ENCODE data around the gene SNX30. TPM values are rescaled to one million over a fixed set of nuclear protein-coding genes. Genes with fewer than 3 reads are reported as not detected.

Gene SNX30
- polyA plus RNA-seq, 3 donors from 2014 or later, result 1.1 to 3.1 (median 2.1) TPM

GRCh38 chr9:112881331-112881730 lies 130.8 kb downstream of the SNX30 start:
- Mint-ChIP-seq H3K27me3 (ENCODE audit: low read depth in 3 of 3) (peaks cover 0 to 2% (median 1%) of the 10 kb centered on the region in 3 donors), H3K4me3 (no peak overlapping the region), H3K9me3 (peaks cover 0 to 2% (median 0%) of the 10 kb centered on the region in 6 donors), H3K4me1 (no peaks in the 10 kb centered on the region), H3K36me3 (peaks cover 17 to 28% (median 26%) of the 10 kb centered on the region in 3 donors), H3K27ac (no peak overlapping the region)
- DNase-seq, result no peak

DNA sequence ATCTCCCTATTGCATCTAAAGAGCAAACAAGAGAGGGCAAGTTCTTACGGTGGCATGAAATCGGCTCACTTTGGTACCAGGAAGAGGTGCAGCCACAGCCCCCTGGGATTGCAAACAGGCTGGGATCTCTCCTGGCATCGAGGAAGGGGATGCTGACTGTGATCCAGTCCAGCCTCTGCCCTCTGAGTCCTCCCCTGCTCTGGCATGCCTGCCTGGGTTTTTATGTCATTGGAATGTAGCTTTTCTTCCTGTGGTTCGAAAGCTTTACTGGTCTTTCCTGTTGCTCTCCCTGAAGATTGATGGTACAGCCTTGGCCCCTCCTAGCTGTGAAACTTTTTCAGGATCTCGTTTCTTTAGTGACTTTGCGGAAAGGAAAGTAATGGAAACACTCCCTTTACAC lies 133.5 kb downstream of the SNX30 start:
- no peak overlapping the region for H3K27ac Mint-ChIP-seq
- H3K4me1 Mint-ChIP-seq, result no peaks in the 10 kb centered on the region
- H3K36me3 Mint-ChIP-seq, result peaks cover 9 to 16% (median 11%) of the 10 kb centered on the region in 3 donors
- peaks cover 0 to 2% (median 2%) of the 10 kb centered on the region in 3 donors for H3K27me3 Mint-ChIP-seq (ENCODE audit: low read depth in 3 of 3)
- DNase-seq, result no peak
- H3K9me3 Mint-ChIP-seq, result peaks cover 0 to 2% (median 0%) of the 10 kb centered on the region in 6 donors
- H3K4me3 Mint-ChIP-seq, result no peak overlapping the region

DNA sequence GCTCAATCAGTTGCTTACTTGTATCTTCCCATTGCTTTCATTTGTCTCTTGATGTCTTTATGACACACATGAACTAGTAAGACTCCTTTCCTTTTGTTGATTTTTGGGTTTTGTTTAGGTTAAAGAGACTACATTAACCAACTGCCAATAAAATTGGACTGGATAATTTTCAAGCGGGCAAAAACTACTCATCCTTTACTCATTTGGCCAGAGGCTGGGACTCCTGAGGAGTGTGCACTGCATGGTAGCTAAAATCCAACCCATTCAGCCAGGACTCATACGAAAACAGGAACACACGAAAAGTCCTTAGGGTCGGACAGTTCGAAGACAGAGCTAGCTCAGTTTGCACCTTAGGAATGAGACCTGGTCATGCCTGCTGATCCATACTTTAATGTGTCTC lies 134.2 kb downstream of the SNX30 start:
- Mint-ChIP-seq H3K27me3 (ENCODE audit: low read depth in 3 of 3) (peaks cover 0 to 6% (median 3%) of the 10 kb centered on the region in 3 donors), H3K36me3 (peaks cover 9 to 16% (median 11%) of the 10 kb centered on the region in 3 donors), H3K4me3 (no peak overlapping the region), H3K27ac (no peak overlapping the region), H3K4me1 (no peaks in the 10 kb centered on the region), H3K9me3 (peaks cover 0 to 2% (median 0%) of the 10 kb centered on the region in 6 donors)
- no peak for DNase-seq

- H3K9me3 Mint-ChIP-seq, result peaks cover 0 to 4% (median 0%) of the 10 kb centered on the region in 6 donors
- no peak for DNase-seq
- no peak overlapping the region for H3K27ac Mint-ChIP-seq
- H3K36me3 Mint-ChIP-seq, result peaks cover 9 to 15% (median 11%) of the 10 kb centered on the region in 3 donors
- no peaks in the 10 kb centered on the region for H3K4me1 Mint-ChIP-seq
- no peak overlapping the region for H3K4me3 Mint-ChIP-seq
- H3K27me3 Mint-ChIP-seq (ENCODE audit: low read depth in 3 of 3), result peaks cover 2 to 10% (median 4%) of the 10 kb centered on the region in 3 donors
Observed at GRCh38 chr9:112885324-112885723, 134.8 kb downstream of the SNX30 start.

- DNase-seq, result no peak
- Mint-ChIP-seq H3K36me3 (peaks cover 3 to 8% (median 4%) of the 10 kb centered on the region in 3 donors), H3K9me3 (peaks cover 0 to 4% (median 0%) of the 10 kb centered on the region in 6 donors), H3K27me3 (ENCODE audit: low read depth in 3 of 3) (peaks cover 5 to 10% (median 5%) of the 10 kb centered on the region in 3 donors), H3K27ac (no peak overlapping the region), H3K4me3 (no peak overlapping the region), H3K4me1 (no peaks in the 10 kb centered on the region)
Observed at GRCh38 chr9:112886351-112886750, 135.8 kb downstream of the SNX30 start.

DNA sequence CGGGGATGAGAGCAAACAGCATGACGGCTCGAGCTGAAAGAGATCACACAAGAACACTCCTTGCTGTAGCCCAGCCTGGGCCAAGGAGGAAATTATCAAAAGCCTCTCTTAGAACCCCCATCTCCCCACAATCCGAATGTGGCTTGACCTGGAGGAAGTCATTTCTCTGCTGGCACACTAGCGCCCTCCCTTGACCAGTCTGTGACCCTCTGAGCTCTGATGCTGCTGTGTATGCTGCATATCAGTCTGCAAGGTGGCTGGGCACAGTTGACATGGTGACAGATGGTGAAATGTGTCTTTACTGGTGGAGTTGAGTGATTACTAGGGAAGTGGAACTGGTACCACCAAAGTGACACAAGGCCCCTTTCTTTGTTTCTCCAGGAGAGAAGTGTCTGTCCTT lies 136.8 kb downstream of the SNX30 start:
- no peak overlapping the region for H3K4me3 Mint-ChIP-seq
- no peak for DNase-seq
- H3K27ac Mint-ChIP-seq, result no peak overlapping the region
- peaks cover 0 to 4% (median 0%) of the 10 kb centered on the region in 6 donors for H3K9me3 Mint-ChIP-seq
- no peaks in the 10 kb centered on the region for H3K4me1 Mint-ChIP-seq
- peaks cover 5 to 19% (median 8%) of the 10 kb centered on the region in 3 donors for H3K27me3 Mint-ChIP-seq (ENCODE audit: low read depth in 3 of 3)
- peaks cover 0 to 4% (median 0%) of the 10 kb centered on the region in 3 donors for H3K36me3 Mint-ChIP-seq

GRCh38 chr9:112890106-112891081 lies 139.8 kb downstream of the SNX30 start, which contains the start of gene SLC46A2:
Gene SLC46A2, minus strand, starts transcription at chr9:112890876. Its CDS starts 195 bp downstream, at chr9:112890681.
- no peak within 1 kb of the TSS for H3K4me3 Mint-ChIP-seq
- no peaks in the 10 kb centered on the region for H3K4me1 Mint-ChIP-seq
- peaks cover 3 to 20% (median 13%) of the 10 kb centered on the region in 3 donors for H3K27me3 Mint-ChIP-seq (ENCODE audit: low read depth in 3 of 3)
- DNase-seq, result no peak
- peaks cover 0 to 1% (median 0%) of the 10 kb centered on the region in 6 donors for H3K9me3 Mint-ChIP-seq
- no peak within 1 kb of the TSS for H3K27ac Mint-ChIP-seq
- no peaks in the 10 kb centered on the region for H3K36me3 Mint-ChIP-seq

DNA sequence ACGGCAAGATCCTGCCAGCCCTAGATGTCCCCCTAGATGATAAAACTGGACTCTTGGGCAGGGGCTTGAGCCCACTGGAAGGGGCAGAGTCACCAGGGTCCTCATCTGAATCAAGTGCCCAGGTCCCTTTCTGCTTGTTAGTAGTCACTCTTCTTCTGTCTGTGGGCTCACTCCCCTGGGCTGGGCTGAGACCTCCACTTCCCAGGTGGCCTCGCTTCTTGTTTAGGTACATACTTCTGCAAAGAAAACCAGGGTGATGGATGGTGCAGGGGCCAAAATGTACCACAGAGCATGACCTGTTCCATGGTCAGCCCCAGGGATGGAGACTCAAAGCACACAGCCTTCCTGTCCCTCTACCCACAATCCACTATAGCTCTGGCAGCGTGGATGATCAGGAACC lies 141.0 kb downstream of the SNX30 start:
- no peaks in the 10 kb centered on the region for H3K4me1 Mint-ChIP-seq
- no peak overlapping the region for H3K27ac Mint-ChIP-seq

GRCh38 chr9:112892981-112893380 lies 142.4 kb downstream of the SNX30 start:
- Mint-ChIP-seq H3K27me3 (ENCODE audit: low read depth in 3 of 3) (peaks cover 3 to 25% (median 16%) of the 10 kb centered on the region in 3 donors), H3K4me1 (no peaks in the 10 kb centered on the region), H3K9me3 (peaks cover 0 to 1% (median 0%) of the 10 kb centered on the region in 6 donors), H3K27ac (no peak overlapping the region), H3K36me3 (no peaks in the 10 kb centered on the region), H3K4me3 (no peak overlapping the region)
- no peak for DNase-seq

More for the DNA sequence above, 141.0 kb downstream of the SNX30 start:
- DNase-seq, result no peak
- Mint-ChIP-seq H3K9me3 (peaks cover 0 to 1% (median 0%) of the 10 kb centered on the region in 6 donors), H3K4me3 (no peak overlapping the region), H3K27me3 (ENCODE audit: low read depth in 3 of 3) (peaks cover 3 to 24% (median 16%) of the 10 kb centered on the region in 3 donors), H3K36me3 (no peaks in the 10 kb centered on the region)

DNA sequence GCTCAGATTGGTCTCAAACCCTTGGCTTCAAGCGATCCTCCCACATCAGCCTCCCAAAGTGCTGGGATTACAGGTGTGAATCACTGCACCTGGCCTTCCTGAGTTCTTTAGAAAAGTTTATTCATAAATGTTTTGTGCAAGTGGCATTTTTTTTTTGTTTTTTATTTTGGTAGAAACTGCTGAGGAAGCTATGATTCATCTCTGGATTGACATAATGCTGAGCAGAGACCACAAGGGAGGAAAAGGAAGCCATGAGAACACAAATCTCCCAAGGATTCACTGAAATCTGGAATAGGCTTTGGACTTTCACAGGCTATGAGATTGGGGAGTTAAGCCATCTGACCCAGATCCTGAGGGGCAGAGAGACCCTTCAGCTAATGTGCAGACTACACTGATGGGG lies 143.5 kb downstream of the SNX30 start:
- Mint-ChIP-seq H3K27ac (no peak overlapping the region), H3K4me3 (no peak overlapping the region), H3K27me3 (ENCODE audit: low read depth in 3 of 3) (peaks cover 3 to 35% (median 16%) of the 10 kb centered on the region in 3 donors), H3K9me3 (peaks cover 0 to 1% (median 0%) of the 10 kb centered on the region in 6 donors), H3K4me1 (no peaks in the 10 kb centered on the region), H3K36me3 (no peaks in the 10 kb centered on the region)
- DNase-seq, result no peak

GRCh38 chr9:112894699-112895098 lies 144.1 kb downstream of the SNX30 start:
- Mint-ChIP-seq H3K27ac (no peak overlapping the region), H3K27me3 (ENCODE audit: low read depth in 3 of 3) (peaks cover 2 to 35% (median 16%) of the 10 kb centered on the region in 3 donors), H3K9me3 (peaks cover 0 to 1% (median 0%) of the 10 kb centered on the region in 6 donors), H3K4me3 (no peak overlapping the region), H3K4me1 (no peaks in the 10 kb centered on the region), H3K36me3 (no peaks in the 10 kb centered on the region)
- no peak for DNase-seq

DNA sequence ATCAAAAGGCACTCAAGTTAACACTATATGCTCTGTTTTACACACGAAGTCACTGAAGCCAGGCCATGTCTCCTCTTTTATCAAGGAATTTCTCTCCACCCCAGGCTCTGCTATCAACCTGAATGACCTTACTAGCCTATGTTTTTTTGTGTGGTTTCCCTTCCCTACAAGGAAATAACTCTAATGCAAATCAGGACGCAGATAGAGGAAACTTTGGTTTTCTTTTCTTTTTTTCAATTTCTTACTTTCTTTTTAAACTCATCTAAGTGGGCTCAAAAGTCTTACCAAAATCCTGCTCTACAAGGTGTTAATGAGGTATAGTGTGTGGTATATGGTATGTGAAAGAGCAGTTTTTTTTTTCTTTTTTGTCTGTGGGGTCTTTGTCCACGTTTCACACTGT lies 145.6 kb downstream of the SNX30 start:
- Mint-ChIP-seq H3K36me3 (no peaks in the 10 kb centered on the region), H3K4me1 (no peaks in the 10 kb centered on the region), H3K4me3 (no peak overlapping the region), H3K27ac (no peak overlapping the region), H3K27me3 (ENCODE audit: low read depth in 3 of 3) (peaks cover 1 to 36% (median 13%) of the 10 kb centered on the region in 3 donors), H3K9me3 (no peaks in the 10 kb centered on the region)
- DNase-seq, result no peak

GRCh38 chr9:112898872-112899311 lies 148.3 kb downstream of the SNX30 start:
- DNase-seq, result no peak
- H3K9me3 Mint-ChIP-seq, result no peaks in the 10 kb centered on the region
- H3K27me3 Mint-ChIP-seq (ENCODE audit: low read depth in 3 of 3), result peaks cover 0 to 34% (median 3%) of the 10 kb centered on the region in 3 donors
- H3K4me3 Mint-ChIP-seq, result no peak overlapping the region
- no peaks in the 10 kb centered on the region for H3K36me3 Mint-ChIP-seq
- no peaks in the 10 kb centered on the region for H3K4me1 Mint-ChIP-seq
- no peak overlapping the region for H3K27ac Mint-ChIP-seq

- H3K27ac Mint-ChIP-seq, result no peak overlapping the region
- no peak for DNase-seq
- H3K9me3 Mint-ChIP-seq, result no peaks in the 10 kb centered on the region
- H3K4me1 Mint-ChIP-seq, result no peaks in the 10 kb centered on the region
- peaks cover 0 to 34% (median 6%) of the 10 kb centered on the region in 3 donors for H3K27me3 Mint-ChIP-seq (ENCODE audit: low read depth in 3 of 3)
- H3K36me3 Mint-ChIP-seq, result no peaks in the 10 kb centered on the region
- H3K4me3 Mint-ChIP-seq, result no peak overlapping the region
Observed at GRCh38 chr9:112900488-112900887, 149.9 kb downstream of the SNX30 start.
